Cardiac septum (tissue), 1 donor: ENCODE measurements around the gene UBXN6. TPM values are rescaled to one million over a fixed set of nuclear protein-coding genes. Genes with fewer than 3 reads are reported as not detected.

Experiments used
- DNase-seq: peaks from one replicate; pipeline ENCODE4 v3.0.0-alpha.2; 2020; ENCODE audit warnings: low spot score
- intact Hi-C: fragments of 100-400 bp; cut with DNase I; formaldehyde crosslinking; loops from one replicate; pipeline ENCODE4 v1.14.0; 2022
- total RNA-seq: library from RNA; stranded (reverse); fragmentation: NEBNext Ultra II Directional; extraction: Animal tissue kit (Norgen Biotek cat#: 25700); gene quantifications from one replicate; pipeline ENCODE4 v1.2.1, GENCODE V29; 2021
- donor health status: DM: no; HTN: no; CAD: no.

The UBXN6 gene
- total RNA-seq, 1 donor from 2014 or later: 102 TPM

- DNase-seq: no peak
- intact Hi-C loops: no loop called here
These were observed 12.5 kb downstream of the UBXN6 start for GRCh38 chr19:4444765-4445741.

- no peak for DNase-seq
- intact Hi-C loops: no loop called here
These were observed 13.4 kb downstream of the UBXN6 start for GRCh38 chr19:4443966-4444764.

GRCh38 chr19:4443188-4443587 lies 14.4 kb downstream of the UBXN6 start:
- intact Hi-C loops: no loop called here
- DNase-seq: no peak

GRCh38 chr19:4442819-4443146 lies 14.8 kb downstream of the UBXN6 start:
- intact Hi-C loops: no loop called here
- no peak for DNase-seq

GRCh38 chr19:4441994-4442818 lies 15.4 kb downstream of the UBXN6 start:
- no peak for DNase-seq
- intact Hi-C loops: no loop called here

- intact Hi-C loops: no loop called here
- no peak for DNase-seq
These were observed 18.4 kb downstream of the UBXN6 start for GRCh38 chr19:4439243-4439642.

GRCh38 chr19:4437103-4437502 lies 20.5 kb downstream of the UBXN6 start:
- DNase-seq: no peak
- intact Hi-C loops: no loop called here

GRCh38 chr19:4436231-4436630 lies 21.4 kb downstream of the UBXN6 start:
- intact Hi-C loops: no loop called here
- DNase-seq: no peak

GRCh38 chr19:4434391-4434790 lies 23.2 kb downstream of the UBXN6 start:
- intact Hi-C loops: no loop called here
- no peak for DNase-seq

- intact Hi-C loops: no loop called here
- no peak for DNase-seq
These were observed 24.6 kb downstream of the UBXN6 start for GRCh38 chr19:4432918-4433506.

- intact Hi-C loops: no loop called here
- DNase-seq: no peak
These were observed 25.6 kb downstream of the UBXN6 start for GRCh38 chr19:4431808-4432674.

GRCh38 chr19:4431296-4431695 lies 26.3 kb downstream of the UBXN6 start:
- intact Hi-C loops: no loop called here
- DNase-seq: no peak

GRCh38 chr19:4430760-4431159 lies 26.8 kb downstream of the UBXN6 start:
- intact Hi-C loops: no loop called here
- no peak for DNase-seq

GRCh38 chr19:4429771-4430171 lies 27.8 kb downstream of the UBXN6 start:
- no peak for DNase-seq

GRCh38 chr19:4429256-4429655 lies 28.3 kb downstream of the UBXN6 start:
- DNase-seq: no peak
- intact Hi-C loops: no loop called here

More at GRCh38 chr19:4429771-4430171, 27.8 kb downstream of the UBXN6 start:
- intact Hi-C loops: no loop called here

GRCh38 chr19:4428326-4428975 lies 29.1 kb downstream of the UBXN6 start:
- intact Hi-C loops: no loop called here
- no peak for DNase-seq

- intact Hi-C loops: no loop called here
- no peak for DNase-seq
These were observed 32.1 kb downstream of the UBXN6 start for GRCh38 chr19:4425537-4425936.
